Duodenal mucosa (tissue), 2 donors: ENCODE data around the gene PDE6G.
"Not testable (repeated sequence)": the region's sequence is repeated elsewhere in the genome, so short reads cannot be mapped to it uniquely, and the experiment has no call there.

Experiments
- H3K27ac ChIP-seq: one replicate; pipeline ENCODE4 v1.7.0; 2013; ENCODE audit warnings: low read depth, low read length
- H3K27me3 ChIP-seq, 2 donors: one replicate each; pipeline ENCODE4 v1.7.0; 2013; ENCODE audit warnings: low read length in 2 of 2, control low read depth in 1 of 2; ENCODE audit not compliant: insufficient read depth in 2 of 2, control insufficient read depth in 1 of 2
- H3K36me3 ChIP-seq, 2 donors: one replicate each; pipeline ENCODE4 v1.7.0; 2013; ENCODE audit warnings: low read length in 2 of 2, control low read depth in 1 of 2; ENCODE audit not compliant: insufficient read depth in 2 of 2, control insufficient read depth in 1 of 2
- H3K4me1 ChIP-seq, 2 donors: one replicate each; pipeline ENCODE4 v1.7.0; 2013; ENCODE audit warnings: low read length in 2 of 2, control low read depth in 1 of 2; ENCODE audit not compliant: insufficient read depth in 2 of 2, control insufficient read depth in 1 of 2
- H3K4me3 ChIP-seq, 2 donors: one replicate each; pipeline ENCODE4 v1.7.0; 2013; ENCODE audit warnings: low read length in 2 of 2, low read depth in 1 of 2
- H3K9ac ChIP-seq, 2 donors: one replicate each; pipeline ENCODE4 v1.7.0; 2013; ENCODE audit warnings: low read length in 2 of 2, low read depth in 1 of 2
- H3K9me3 ChIP-seq, 2 donors: one replicate each; pipeline ENCODE4 v1.7.0; 2013; ENCODE audit warnings: low read length in 2 of 2, control low read depth in 1 of 2; ENCODE audit not compliant: control insufficient read depth in 1 of 2

Gene PDE6G

GRCh38 chr17:81635973-81636504 is 20.3 kb downstream of the PDE6G start:
- Histone ChIP-seq H3K9me3 (no peaks in the 10 kb centered on the region), H3K4me3 (peak overlapping the region; percentile 76 to 84), H3K36me3 (peaks cover 0 to 3% of the 10 kb centered on the region in 2 donors), H3K9ac (peak overlapping the region; percentile 75 to 76), H3K27me3 (no peaks in the 10 kb centered on the region), H3K4me1 (peaks cover 8 to 12% of the 10 kb centered on the region in 2 donors), H3K27ac (peak overlapping the region; percentile 65)

GRCh38 chr17:81635431-81635830 is 20.9 kb downstream of the PDE6G start:
- H3K9me3 ChIP-seq = no peaks in the 10 kb centered on the region
- no peaks in the 10 kb centered on the region for H3K27me3 ChIP-seq
- H3K4me1 ChIP-seq = peaks cover 8 to 12% of the 10 kb centered on the region in 2 donors
- H3K36me3 ChIP-seq = peaks cover 0 to 3% of the 10 kb centered on the region in 2 donors
- H3K9ac ChIP-seq = peak overlapping the region in 1 of 2 donors; percentile 75
- peak overlapping the region; percentile 76 to 84 for H3K4me3 ChIP-seq
- no peak overlapping the region for H3K27ac ChIP-seq

- Histone ChIP-seq H3K9me3 (no peaks in the 10 kb centered on the region), H3K4me1 (peaks cover 8 to 12% of the 10 kb centered on the region in 2 donors), H3K9ac (no peak overlapping the region), H3K4me3 (no peak overlapping the region), H3K36me3 (peaks cover 5 to 28% of the 10 kb centered on the region in 2 donors), H3K27me3 (no peaks in the 10 kb centered on the region), H3K27ac (no peak overlapping the region)
Observed at GRCh38 chr17:81631482-81631881, 24.9 kb downstream of the PDE6G start.

GRCh38 chr17:81630274-81630673 is 26.1 kb downstream of the PDE6G start:
- Histone ChIP-seq H3K9me3 (no peaks in the 10 kb centered on the region), H3K4me1 (peaks cover under 1 to 1% of the 10 kb centered on the region in 2 donors), H3K9ac (no peak overlapping the region), H3K4me3 (no peak overlapping the region), H3K36me3 (peaks cover 10 to 41% of the 10 kb centered on the region in 2 donors), H3K27ac (no peak overlapping the region), H3K27me3 (no peaks in the 10 kb centered on the region)

- no peak overlapping the region for H3K9ac ChIP-seq
- no peaks in the 10 kb centered on the region for H3K9me3 ChIP-seq
- no peaks in the 10 kb centered on the region for H3K4me1 ChIP-seq
- no peak overlapping the region for H3K27ac ChIP-seq
- H3K4me3 ChIP-seq = no peak overlapping the region
- no peaks in the 10 kb centered on the region for H3K27me3 ChIP-seq
- H3K36me3 ChIP-seq = peaks cover 38 to 73% of the 10 kb centered on the region in 2 donors
Observed at GRCh38 chr17:81621494-81622130, 34.7 kb downstream of the PDE6G start.

- not testable (repeated sequence) for H3K4me3 ChIP-seq, H3K9ac ChIP-seq, H3K27me3 ChIP-seq, H3K4me1 ChIP-seq, H3K9me3 ChIP-seq, H3K27ac ChIP-seq
- H3K36me3 ChIP-seq = peaks cover 30 to 60% of the 10 kb centered on the region in 2 donors
Observed at GRCh38 chr17:81618307-81618706, 38.0 kb downstream of the PDE6G start.

GRCh38 chr17:81616877-81617276 is 39.5 kb downstream of the PDE6G start:
- no peak overlapping the region for H3K4me3 ChIP-seq
- H3K36me3 ChIP-seq = peaks cover 35 to 62% of the 10 kb centered on the region in 2 donors
- H3K27me3 ChIP-seq = no peaks in the 10 kb centered on the region
- H3K9me3 ChIP-seq = no peaks in the 10 kb centered on the region
- no peak overlapping the region for H3K27ac ChIP-seq
- H3K4me1 ChIP-seq = no peaks in the 10 kb centered on the region
- no peak overlapping the region for H3K9ac ChIP-seq

GRCh38 chr17:81615401-81615930 is 40.9 kb downstream of the PDE6G start:
- Histone ChIP-seq H3K27ac (no peak overlapping the region), H3K4me1 (no peaks in the 10 kb centered on the region), H3K9ac (no peak overlapping the region), H3K27me3 (no peaks in the 10 kb centered on the region), H3K36me3 (peaks cover 24 to 49% of the 10 kb centered on the region in 2 donors), H3K9me3 (no peaks in the 10 kb centered on the region), H3K4me3 (no peak overlapping the region)

GRCh38 chr17:81612172-81612970 is 44.0 kb downstream of the PDE6G start:
- Histone ChIP-seq H3K4me1 (no peaks in the 10 kb centered on the region), H3K9ac (no peak overlapping the region), H3K9me3 (no peaks in the 10 kb centered on the region), H3K27me3 (no peaks in the 10 kb centered on the region), H3K36me3 (peaks cover 29 to 67% of the 10 kb centered on the region in 2 donors), H3K27ac (no peak overlapping the region), H3K4me3 (no peak overlapping the region)
